HFFc6 (cell line): ENCODE data around the gene NACAD. TPM values are rescaled to one million over a fixed set of nuclear protein-coding genes. Genes with fewer than 3 reads are reported as not detected.
A peak's percentile ranks its signal among the peaks of the same experiment; 100 is the strongest.

Experiments used
- DNase-seq: peaks from one replicate; pipeline ENCODE4 v3.0.0-alpha.2; 2018
- H3K27ac Mint-ChIP-seq: 2 replicates; pipeline ENCODE4 v1.8.0; 2020; ENCODE audit warnings: mild to moderate bottlenecking, mixed read lengths
- H3K27me3 Mint-ChIP-seq: 2 replicates; pipeline ENCODE4 v1.8.0; 2021; ENCODE audit warnings: mild to moderate bottlenecking, moderate library complexity, mixed read lengths; ENCODE audit not compliant: insufficient read depth
- H3K36me3 Mint-ChIP-seq: 2 replicates; pipeline ENCODE4 v1.8.0; 2021; ENCODE audit warnings: low read depth, mixed read lengths
- H3K4me1 Mint-ChIP-seq: 2 replicates; pipeline ENCODE4 v1.8.0; 2020; ENCODE audit warnings: low read depth, mixed read lengths
- H3K4me3 Mint-ChIP-seq: 2 replicates; pipeline ENCODE4 v1.8.0; 2020; ENCODE audit warnings: mild to moderate bottlenecking, moderate library complexity, mixed read lengths
- H3K9me3 Mint-ChIP-seq: 2 replicates; pipeline ENCODE4 v1.8.0; 2020; ENCODE audit warnings: mild to moderate bottlenecking, mixed read lengths
- CTCF ChIP-seq: fragments of 200-600 bp; sonication (generic); IDR thresholded peaks from 2 replicates; pipeline ENCODE4 v1.5.0; 2021; ENCODE audit warnings: antibody characterized with exemption, mild to moderate bottlenecking
- total RNA-seq, 6 experiments: library from RNA; stranded (reverse); fragmentation: NEBNext Ultra II Directional; extraction: Animal tissue kit (Norgen Biotek cat#: 25700); gene quantifications; 2 replicates in 1 of 6; 3 replicates in 5 of 6; pipeline ENCODE4 v1.2.3, GENCODE V29; 2021

Gene NACAD
- total RNA-seq, 6 experiments from 2014 or later = 5.5 to 10.5 (median 9.6) TPM

GRCh38 chr7:45112648-45113047 lies 23.9 kb upstream of the NACAD start:
- peak; percentile 18 for DNase-seq
- Mint-ChIP-seq H3K4me1 (peaks cover 35% of the 10 kb centered on the region), H3K4me3 (peak overlapping the region; percentile 95), H3K9me3 (no peaks in the 10 kb centered on the region), H3K36me3 (peaks cover 13% of the 10 kb centered on the region; the same call in 1 of the 2 replicates), H3K27me3 (peaks cover 10% of the 10 kb centered on the region), H3K27ac (peak overlapping the region; percentile 96)
- no peak for TF ChIP-seq CTCF

GRCh38 chr7:45111298-45112223 lies 22.8 kb upstream of the NACAD start, which contains the start of gene TBRG4:
TBRG4 (minus strand) TSS chr7:45111697; CDS start chr7:45109237, 2,460 bp downstream.
- peak; percentile 87 for DNase-seq
- Mint-ChIP-seq H3K9me3 (no peaks in the 10 kb centered on the region), H3K36me3 (peaks cover 17% of the 10 kb centered on the region; the same call in 1 of the 2 replicates), H3K27ac (peak within 1 kb of the TSS; percentile 96), H3K4me1 (peaks cover 39% of the 10 kb centered on the region), H3K27me3 (peaks cover 7% of the 10 kb centered on the region), H3K4me3 (peak within 1 kb of the TSS; percentile 95)
- TF ChIP-seq CTCF = peak; percentile 57

- Mint-ChIP-seq H3K9me3 (no peaks in the 10 kb centered on the region), H3K27me3 (no peaks in the 10 kb centered on the region; the same call in 1 of the 2 replicates), H3K36me3 (peaks cover 19% of the 10 kb centered on the region; the same call in 1 of the 2 replicates), H3K4me3 (no peak overlapping the region), H3K4me1 (peaks cover 39% of the 10 kb centered on the region), H3K27ac (no peak overlapping the region)
- no peak for TF ChIP-seq CTCF
- DNase-seq = no peak
These were observed 20.1 kb upstream of the NACAD start for GRCh38 chr7:45108863-45109262.

- Mint-ChIP-seq H3K27me3 (no peaks in the 10 kb centered on the region; the same call in 1 of the 2 replicates), H3K27ac (no peak overlapping the region), H3K4me1 (peaks cover 31% of the 10 kb centered on the region)
These were observed 18.6 kb upstream of the NACAD start for GRCh38 chr7:45107356-45107755.

GRCh38 chr7:45106820-45107219 lies 18.1 kb upstream of the NACAD start:
- no peak for TF ChIP-seq CTCF
- DNase-seq = no peak
- H3K27ac Mint-ChIP-seq = no peak overlapping the region
- peaks cover 23% of the 10 kb centered on the region; the same call in 1 of the 2 replicates for H3K36me3 Mint-ChIP-seq
- no peak overlapping the region for H3K4me3 Mint-ChIP-seq
- H3K27me3 Mint-ChIP-seq = no peaks in the 10 kb centered on the region
- H3K4me1 Mint-ChIP-seq = peaks cover 26% of the 10 kb centered on the region
- no peaks in the 10 kb centered on the region for H3K9me3 Mint-ChIP-seq

More at GRCh38 chr7:45107356-45107755, 18.6 kb upstream of the NACAD start:
- DNase-seq = no peak
- H3K36me3 Mint-ChIP-seq = peaks cover 23% of the 10 kb centered on the region; the same call in 1 of the 2 replicates
- no peak for TF ChIP-seq CTCF
- H3K9me3 Mint-ChIP-seq = no peaks in the 10 kb centered on the region
- no peak overlapping the region for H3K4me3 Mint-ChIP-seq
